Loucy (cell line): ENCODE measurements around the gene CAMK1D.

Experiments used
- H2AFZ ChIP-seq: fragments of 200-600 bp; sonication (generic); 2 replicates; pipeline ENCODE4 v1.6.0; 2016; ENCODE audit warnings: antibody characterized with exemption, mild to moderate bottlenecking, low read length, moderate library complexity
- H3F3A ChIP-seq: fragments of 200-600 bp; 2 replicates; pipeline ENCODE4 v1.6.0; 2016; ENCODE audit warnings: antibody characterized with exemption, low read depth, mild to moderate bottlenecking
- H3K27me3 ChIP-seq: fragments of 200-600 bp; sonication (generic); 2 replicates; pipeline ENCODE4 v1.6.1; 2014; ENCODE audit warnings: low read length, mild to moderate bottlenecking; ENCODE audit not compliant: insufficient read depth, poor library complexity, severe bottlenecking
- H3K36me3 ChIP-seq: fragments of 200-600 bp; sonication (generic); 2 replicates; pipeline ENCODE4 v1.6.1; 2016; ENCODE audit warnings: low read length; ENCODE audit not compliant: insufficient read depth
- H3K4me1 ChIP-seq: fragments of 200-600 bp; sonication (generic); 2 replicates; pipeline ENCODE4 v1.5.1; 2014; ENCODE audit warnings: low read length, mild to moderate bottlenecking; ENCODE audit not compliant: insufficient read depth, poor library complexity, severe bottlenecking
- H3K4me2 ChIP-seq: fragments of 200-600 bp; sonication (generic); 2 replicates; pipeline ENCODE4 v1.6.0; 2014; ENCODE audit warnings: antibody characterized with exemption, low read length, low read depth, mild to moderate bottlenecking; ENCODE audit not compliant: poor library complexity, severe bottlenecking
- H3K4me3 ChIP-seq: fragments of 200-600 bp; sonication (generic); 2 replicates; pipeline ENCODE4 v1.5.1; 2014; ENCODE audit warnings: low read length, mild to moderate bottlenecking, mixed read lengths; ENCODE audit not compliant: poor library complexity, severe bottlenecking
- H3K79me2 ChIP-seq: fragments of 200-600 bp; sonication (generic); 2 replicates; pipeline ENCODE4 v1.6.1; 2014; ENCODE audit warnings: low read length; ENCODE audit not compliant: insufficient read depth
- H3K9ac ChIP-seq: fragments of 200-600 bp; sonication (generic); 2 replicates; pipeline ENCODE4 v1.6.0; 2014; ENCODE audit warnings: mild to moderate bottlenecking, low read depth, low read length, moderate library complexity; ENCODE audit not compliant: poor library complexity, severe bottlenecking
- H3K9me2 ChIP-seq: fragments of 200-600 bp; sonication (generic); replicated peaks from 2 replicates; pipeline ENCODE4 v1.6.1; 2016; ENCODE audit warnings: low read depth, low read length, mixed read lengths
- H3K9me3 ChIP-seq: fragments of 200-600 bp; sonication (generic); 2 replicates; pipeline ENCODE4 v1.6.1; 2014; ENCODE audit warnings: mild to moderate bottlenecking, antibody characterized with exemption, low read length, low read depth; ENCODE audit not compliant: insufficient read depth
- H4K20me1 ChIP-seq: fragments of 200-600 bp; sonication (generic); 2 replicates; pipeline ENCODE4 v1.6.0; 2014; ENCODE audit warnings: antibody characterized with exemption, low read length, mild to moderate bottlenecking; ENCODE audit not compliant: insufficient read depth, poor library complexity, severe bottlenecking
- EZH2phosphoT487 ChIP-seq: fragments of 200-600 bp; IDR thresholded peaks from 2 replicates; pipeline ENCODE4 v1.6.1; 2018; ENCODE audit warnings: antibody characterized with exemption, mild to moderate bottlenecking, moderate library complexity, borderline replicate concordance
- TF ChIP-seq, protein P1 (sequence below): fragments of 200-600 bp; sonication (generic); conservative IDR thresholded peaks from 2 replicates; pipeline ENCODE4 v1.5.1; 2014; ENCODE audit warnings: mild to moderate bottlenecking, antibody characterized with exemption, low read length

CAMK1D gene

GRCh38 chr10:12572281-12572680 is 222.9 kb downstream of the CAMK1D start:
- Histone ChIP-seq H3K4me1 (no peaks in the 10 kb centered on the region), H3K9me2 (no peaks in the 10 kb centered on the region), H3K9ac (no peak overlapping the region), H3K4me3 (no peak overlapping the region), H2AFZ (no peak overlapping the region), H3K27me3 (no peaks in the 10 kb centered on the region), H3F3A (no peaks in the 10 kb centered on the region), H4K20me1 (no peaks in the 10 kb centered on the region), H3K9me3 (peaks cover 4% of the 10 kb centered on the region; the same call in 1 of the 2 replicates), H3K36me3 (no peaks in the 10 kb centered on the region), H3K4me2 (no peak overlapping the region), H3K79me2 (no peaks in the 10 kb centered on the region)
- TF ChIP-seq EZH2phosphoT487 = no peak
- TF ChIP-seq, protein P1, sequence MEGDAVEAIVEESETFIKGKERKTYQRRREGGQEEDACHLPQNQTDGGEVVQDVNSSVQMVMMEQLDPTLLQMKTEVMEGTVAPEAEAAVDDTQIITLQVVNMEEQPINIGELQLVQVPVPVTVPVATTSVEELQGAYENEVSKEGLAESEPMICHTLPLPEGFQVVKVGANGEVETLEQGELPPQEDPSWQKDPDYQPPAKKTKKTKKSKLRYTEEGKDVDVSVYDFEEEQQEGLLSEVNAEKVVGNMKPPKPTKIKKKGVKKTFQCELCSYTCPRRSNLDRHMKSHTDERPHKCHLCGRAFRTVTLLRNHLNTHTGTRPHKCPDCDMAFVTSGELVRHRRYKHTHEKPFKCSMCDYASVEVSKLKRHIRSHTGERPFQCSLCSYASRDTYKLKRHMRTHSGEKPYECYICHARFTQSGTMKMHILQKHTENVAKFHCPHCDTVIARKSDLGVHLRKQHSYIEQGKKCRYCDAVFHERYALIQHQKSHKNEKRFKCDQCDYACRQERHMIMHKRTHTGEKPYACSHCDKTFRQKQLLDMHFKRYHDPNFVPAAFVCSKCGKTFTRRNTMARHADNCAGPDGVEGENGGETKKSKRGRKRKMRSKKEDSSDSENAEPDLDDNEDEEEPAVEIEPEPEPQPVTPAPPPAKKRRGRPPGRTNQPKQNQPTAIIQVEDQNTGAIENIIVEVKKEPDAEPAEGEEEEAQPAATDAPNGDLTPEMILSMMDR = no peak

DNA sequence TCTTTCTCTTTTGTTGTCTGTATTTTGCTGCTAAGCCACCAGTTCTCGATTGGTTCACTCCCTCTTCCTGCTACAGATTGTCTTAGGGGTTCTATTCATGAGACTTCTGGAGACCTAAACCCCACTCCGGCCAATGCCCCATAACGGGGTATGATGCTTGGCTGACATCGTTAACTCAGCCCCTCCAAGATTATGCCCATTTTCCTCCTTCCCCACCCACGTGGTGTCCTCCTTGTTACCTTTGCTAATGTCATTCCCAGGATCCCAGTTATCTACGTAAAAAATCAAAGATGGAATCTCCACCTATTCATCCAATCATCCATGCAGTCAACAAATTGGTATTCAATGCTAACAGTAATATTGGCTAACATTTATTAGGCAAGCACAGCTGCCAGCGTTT is 228.3 kb downstream of the CAMK1D start:
- TF ChIP-seq EZH2phosphoT487 = no peak
- TF ChIP-seq, protein P1 = no peak
- Histone ChIP-seq H3K4me2 (no peak overlapping the region), H3K9ac (no peak overlapping the region)

GRCh38 chr10:12579954-12580858 is 230.9 kb downstream of the CAMK1D start:
- no peak overlapping the region for H2AFZ ChIP-seq
- TF ChIP-seq EZH2phosphoT487 = no peak
- TF ChIP-seq, protein P1 = no peak
- no peak overlapping the region for H3K9ac ChIP-seq
- H3K36me3 ChIP-seq = no peaks in the 10 kb centered on the region
- no peaks in the 10 kb centered on the region for H3K79me2 ChIP-seq
- H3K9me3 ChIP-seq = peaks cover 4% of the 10 kb centered on the region; the same call in 1 of the 2 replicates
- H3K4me3 ChIP-seq = no peak overlapping the region
- no peaks in the 10 kb centered on the region for H3K4me1 ChIP-seq
- no peaks in the 10 kb centered on the region for H3K9me2 ChIP-seq
- H3F3A ChIP-seq = peaks cover 2% of the 10 kb centered on the region; the same call in 1 of the 2 replicates
- H3K27me3 ChIP-seq = no peaks in the 10 kb centered on the region
- H3K4me2 ChIP-seq = no peak overlapping the region
- H4K20me1 ChIP-seq = no peaks in the 10 kb centered on the region

More for the DNA sequence above, 228.3 kb downstream of the CAMK1D start:
- Histone ChIP-seq H3K79me2 (no peaks in the 10 kb centered on the region), H3K9me3 (peaks cover 4% of the 10 kb centered on the region; the same call in 1 of the 2 replicates), H2AFZ (no peak overlapping the region), H3K36me3 (no peaks in the 10 kb centered on the region), H3K4me3 (no peak overlapping the region), H3K27me3 (no peaks in the 10 kb centered on the region), H3K9me2 (no peaks in the 10 kb centered on the region), H3K4me1 (no peaks in the 10 kb centered on the region), H3F3A (peaks cover 2% of the 10 kb centered on the region; the same call in 1 of the 2 replicates), H4K20me1 (no peaks in the 10 kb centered on the region)
